Keratinocyte (primary cell): ENCODE results near the gene PDK4. TPM values are rescaled to one million over a fixed set of nuclear protein-coding genes. Genes with fewer than 3 reads are reported as not detected.

Experiments
- DNase-seq: peaks from one replicate; pipeline ENCODE4 v3.0.0-alpha.2; 2011; ENCODE audit warnings: low read depth, missing footprints, low spot score
- FAIRE-seq: peaks from 2 replicates; lab custom pipeline; 2011; peaks lifted over from hg19 to GRCh38; lab: Jason Lieb, UNC
- H2AFZ ChIP-seq: 2 replicates; pipeline ENCODE4 v1.6.0; 2012; ENCODE audit warnings: low read length, control low read depth, inconsistent platforms; ENCODE audit not compliant: control insufficient read depth
- H3K27ac ChIP-seq: 2 replicates; pipeline ENCODE4 v1.5.1; 2011; ENCODE audit warnings: low read length; ENCODE audit not compliant: control insufficient read depth, insufficient read depth
- H3K27me3 ChIP-seq: 3 replicates; pipeline ENCODE4 v1.6.0; 2011; ENCODE audit warnings: low read length; ENCODE audit not compliant: control insufficient read depth, insufficient read depth; ENCODE audit errors: extremely low read depth
- H3K36me3 ChIP-seq, 2 experiments: 2 replicates in 1 of 2; 3 replicates in 1 of 2; pipeline ENCODE4 v1.5.1; 2011; ENCODE audit warnings: low read length in 2 of 2, mild to moderate bottlenecking in 1 of 2; ENCODE audit not compliant: control insufficient read depth in 2 of 2, insufficient read depth in 2 of 2; ENCODE audit errors: extremely low read depth in 1 of 2
- H3K4me1 ChIP-seq: 3 replicates; pipeline ENCODE4 v1.5.1; 2011; ENCODE audit warnings: low read length; ENCODE audit not compliant: control insufficient read depth, insufficient read depth; ENCODE audit errors: extremely low read depth
- H3K4me2 ChIP-seq: 3 replicates; pipeline ENCODE4 v1.6.0; 2011; ENCODE audit warnings: low read depth, low read length; ENCODE audit not compliant: control insufficient read depth, insufficient read depth; ENCODE audit errors: extremely low read depth
- H3K4me3 ChIP-seq, 3 experiments: fragments of 200-600 bp in 1 of 3; sonication (generic) in 1 of 3; 2 replicates in 2 of 3; 3 replicates in 1 of 3; pipeline ENCODE4 v1.5.1; 2011 to 2016; ENCODE audit warnings: low read length in 3 of 3, mild to moderate bottlenecking in 3 of 3, control low read depth in 2 of 3, inconsistent platforms in 1 of 3, low read depth in 1 of 3, mixed read lengths in 1 of 3, mixed run types in 1 of 3, moderate library complexity in 1 of 3; ENCODE audit not compliant: control insufficient read depth in 2 of 3, insufficient read depth in 2 of 3; ENCODE audit errors: extremely low read depth in 1 of 3
- H3K79me2 ChIP-seq: 2 replicates; pipeline ENCODE4 v1.6.0; 2012; ENCODE audit warnings: low read length; ENCODE audit not compliant: control insufficient read depth, insufficient read depth
- H3K9ac ChIP-seq: 3 replicates; pipeline ENCODE4 v1.6.0; 2011; ENCODE audit warnings: low read length; ENCODE audit not compliant: control insufficient read depth, insufficient read depth; ENCODE audit errors: extremely low read depth
- H3K9me1 ChIP-seq: 3 replicates; pipeline ENCODE4 v1.6.0; 2011; ENCODE audit warnings: low read length; ENCODE audit not compliant: control insufficient read depth, insufficient read depth; ENCODE audit errors: extremely low read depth
- H3K9me3 ChIP-seq: 2 replicates; pipeline ENCODE4 v1.5.1; 2012; ENCODE audit warnings: low read depth, low read length; ENCODE audit not compliant: control insufficient read depth
- H4K20me1 ChIP-seq: 3 replicates; pipeline ENCODE4 v1.6.0; 2011; ENCODE audit warnings: low read length; ENCODE audit not compliant: control insufficient read depth, insufficient read depth; ENCODE audit errors: extremely low read depth
- EZH2 ChIP-seq: IDR thresholded peaks from one replicate; pipeline ENCODE4 v1.6.1; 2012; ENCODE audit warnings: inconsistent platforms, mild to moderate bottlenecking, low read length, moderate library complexity
- dilution Hi-C: fragments of 300-500 bp; cut with MboI; formaldehyde crosslinking; loops from one replicate; pipeline ENCODE4 v1.7.0; 2020; ENCODE audit warnings: low sequenced_read_pairs; ENCODE audit not compliant: extremely low pct_ligation_motif_present
- polyA plus RNA-seq, 5 experiments: library from polyadenylated mRNA; depleted of rRNA in 3 of 5; stranded (reverse) in 3 of 5; stranded (forward) in 1 of 5; unstranded in 1 of 5; fragments of >200 nt; gene quantifications; 1 replicate in 1 of 5; 2 replicates in 3 of 5; 3 replicates in 1 of 5; pipeline versions ENCODE4 v1.2.1 to v1.2.3, GENCODE V29; 2011 to 2012; ENCODE audit warnings: missing spikeins in 2 of 5, low read depth in 1 of 5, low replicate concordance in 1 of 5
- TF ChIP-seq, protein P1 (sequence below), 3 experiments: IDR thresholded peaks in 1 of 3; conservative IDR thresholded peaks in 1 of 3; optimal IDR thresholded peaks in 1 of 3; 2 replicates in 2 of 3; 3 replicates in 1 of 3; pipeline versions ENCODE3 to v1.5.1; 2011; ENCODE audit warnings: low read length in 3 of 3, mild to moderate bottlenecking in 3 of 3, moderate library complexity in 2 of 3, control low read depth in 1 of 3, inconsistent platforms in 1 of 3; ENCODE audit not compliant: insufficient read depth in 2 of 3; ENCODE audit errors: extremely low read depth in 1 of 3

Gene PDK4
- polyA plus RNA-seq, 1 donor (not counting 4 experiments of a cell fraction or from before 2014, with no cell fraction given) = not detected

DNA sequence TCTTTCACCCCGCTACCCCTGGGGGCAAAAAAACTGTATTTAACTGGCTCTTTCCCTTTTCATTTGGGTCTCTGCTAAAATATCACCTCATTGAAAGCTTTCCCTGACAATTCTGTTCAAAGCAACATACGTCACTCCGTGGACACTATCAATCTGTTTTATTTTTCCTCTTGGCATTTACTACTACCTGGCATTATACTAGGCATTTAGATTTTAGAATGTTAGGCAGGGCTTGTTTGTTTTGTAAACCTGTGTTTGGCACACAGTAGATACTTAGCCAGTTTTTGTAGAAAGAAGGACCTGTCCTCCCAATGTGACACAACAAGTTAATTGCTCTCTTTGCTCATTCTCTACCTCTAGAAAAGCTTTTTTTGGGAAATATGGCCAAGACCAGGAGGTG lies 26.5 kb upstream of the PDK4 start:
- Histone ChIP-seq H3K9me3 (no peaks in the 10 kb centered on the region), H3K27me3 (no peaks in the 10 kb centered on the region), H2AFZ (no peak overlapping the region), H4K20me1 (no peaks in the 10 kb centered on the region), H3K9me1 (no peaks in the 10 kb centered on the region), H3K4me1 (no peaks in the 10 kb centered on the region), H3K27ac (no peak overlapping the region), H3K9ac (no peak overlapping the region), H3K4me2 (no peak overlapping the region), H3K4me3 (no peak overlapping the region), H3K36me3 (no peaks in the 10 kb centered on the region), H3K79me2 (no peaks in the 10 kb centered on the region)
- no peak for TF ChIP-seq EZH2
- TF ChIP-seq, protein P1, sequence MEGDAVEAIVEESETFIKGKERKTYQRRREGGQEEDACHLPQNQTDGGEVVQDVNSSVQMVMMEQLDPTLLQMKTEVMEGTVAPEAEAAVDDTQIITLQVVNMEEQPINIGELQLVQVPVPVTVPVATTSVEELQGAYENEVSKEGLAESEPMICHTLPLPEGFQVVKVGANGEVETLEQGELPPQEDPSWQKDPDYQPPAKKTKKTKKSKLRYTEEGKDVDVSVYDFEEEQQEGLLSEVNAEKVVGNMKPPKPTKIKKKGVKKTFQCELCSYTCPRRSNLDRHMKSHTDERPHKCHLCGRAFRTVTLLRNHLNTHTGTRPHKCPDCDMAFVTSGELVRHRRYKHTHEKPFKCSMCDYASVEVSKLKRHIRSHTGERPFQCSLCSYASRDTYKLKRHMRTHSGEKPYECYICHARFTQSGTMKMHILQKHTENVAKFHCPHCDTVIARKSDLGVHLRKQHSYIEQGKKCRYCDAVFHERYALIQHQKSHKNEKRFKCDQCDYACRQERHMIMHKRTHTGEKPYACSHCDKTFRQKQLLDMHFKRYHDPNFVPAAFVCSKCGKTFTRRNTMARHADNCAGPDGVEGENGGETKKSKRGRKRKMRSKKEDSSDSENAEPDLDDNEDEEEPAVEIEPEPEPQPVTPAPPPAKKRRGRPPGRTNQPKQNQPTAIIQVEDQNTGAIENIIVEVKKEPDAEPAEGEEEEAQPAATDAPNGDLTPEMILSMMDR (optimal IDR thresholded peaks at IDR 0.05 in 1 of 3, IDR thresholded peaks at IDR 0.05 in 1 of 3, conservative IDR thresholded peaks at IDR 0.05 in 1 of 3; ENCODE audit: extremely low read depth in 1 of 3, insufficient read depth in 2 of 3, low read length in 3 of 3) = no peak
- FAIRE-seq = no peak
- dilution Hi-C loops = no loop called here
- no peak for DNase-seq

DNA sequence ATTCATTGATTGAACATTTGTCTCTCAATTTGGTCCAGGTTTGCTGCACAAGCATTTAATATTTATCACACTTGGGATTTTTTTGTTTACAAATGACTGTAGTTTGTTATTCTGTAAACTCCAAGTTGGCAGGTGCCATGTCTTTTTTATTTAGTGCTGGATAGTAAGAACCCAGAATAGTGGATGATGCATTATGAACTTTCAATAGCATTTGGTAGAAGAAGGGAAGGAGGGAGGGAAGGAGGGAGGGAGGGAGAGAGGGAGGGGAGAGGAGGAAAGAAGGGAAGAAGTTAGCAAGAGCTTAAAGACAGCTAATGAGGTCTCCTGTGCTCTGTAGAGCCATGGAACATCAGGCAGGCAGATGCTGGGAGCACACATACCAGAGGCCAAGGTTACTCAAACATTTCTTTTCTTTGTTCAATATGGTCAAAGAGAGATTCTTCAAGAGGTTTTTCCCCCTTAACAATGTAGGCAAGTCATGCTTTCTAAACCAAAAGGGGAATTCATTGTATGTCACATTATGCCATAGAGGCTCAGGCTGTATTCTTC lies 25.8 kb upstream of the PDK4 start:
- H3K9me1 ChIP-seq = no peaks in the 10 kb centered on the region
- DNase-seq = no peak
- no peaks in the 10 kb centered on the region for H4K20me1 ChIP-seq
- TF ChIP-seq EZH2 = no peak
- TF ChIP-seq, protein P1 (optimal IDR thresholded peaks at IDR 0.05 in 1 of 3, IDR thresholded peaks at IDR 0.05 in 1 of 3, conservative IDR thresholded peaks at IDR 0.05 in 1 of 3; ENCODE audit: extremely low read depth in 1 of 3, insufficient read depth in 2 of 3, low read length in 3 of 3) = no peak
- no peaks in the 10 kb centered on the region for H3K4me1 ChIP-seq
- H3K79me2 ChIP-seq = no peaks in the 10 kb centered on the region
- dilution Hi-C loops = no loop called here
- no peaks in the 10 kb centered on the region for H3K36me3 ChIP-seq
- H3K27ac ChIP-seq = no peak overlapping the region
- H3K27me3 ChIP-seq = no peaks in the 10 kb centered on the region
- no peak overlapping the region for H2AFZ ChIP-seq
- no peak overlapping the region for H3K4me2 ChIP-seq
- FAIRE-seq = no peak
- H3K9me3 ChIP-seq = no peaks in the 10 kb centered on the region
- H3K9ac ChIP-seq = no peak overlapping the region
- no peak overlapping the region for H3K4me3 ChIP-seq
